Upper lobe of left lung (tissue), 4 donors: ENCODE results near the gene ACVR2B.
"Not testable (repeated sequence)": the region's sequence is repeated elsewhere in the genome, so short reads cannot be mapped to it uniquely, and the experiment has no call there.

ENCODE experiments used
- CTCF ChIP-seq, 6 experiments: fragments of 450-650 bp in 4 of 6; fragments of 200-600 bp in 2 of 6; sonication (generic) in 2 of 6; IDR thresholded peaks; one replicate each; pipeline ENCODE4 v1.5.1; 2016 to 2019; ENCODE audit warnings: antibody characterized with exemption in 6 of 6
- EP300 ChIP-seq, 4 donors: sonication (generic); formaldehyde crosslinking; IDR thresholded peaks; one replicate each; pipeline ENCODE4 v1.5.1; 2017; ENCODE audit warnings: antibody characterized with exemption in 4 of 4, control low read depth in 2 of 4
- POLR2A ChIP-seq, 4 donors: fragments of 450-650 bp; IDR thresholded peaks; one replicate each; pipeline ENCODE4 v1.5.1; 2016 to 2017; ENCODE audit warnings: antibody characterized with exemption in 4 of 4, mild to moderate bottlenecking in 2 of 4
- POLR2AphosphoS5 ChIP-seq, 2 donors: sonication (generic); formaldehyde crosslinking; IDR thresholded peaks; one replicate each; pipeline ENCODE4 v1.5.1; 2017; ENCODE audit warnings: antibody characterized with exemption in 2 of 2

- not testable (repeated sequence) for TF ChIP-seq CTCF, POLR2AphosphoS5, POLR2A, EP300 (IDR thresholded peaks at IDR 0.05)
Measured at GRCh38 chr3:38426798-38427426, 26.8 kb upstream of the ACVR2B start.
